NCI-H82 treated with DMSO at 0.1 percent for 48 hours (cell line): ENCODE data around the gene SLBP.

Source experiments
- DNase-seq: peaks from one replicate; lab custom pipeline; 2025; ENCODE audit not compliant: unreplicated experiment; lab: John Stamatoyannopoulos, UW

SLBP gene

GRCh38 chr4:1749370-1749769 lies 37.3 kb upstream of the SLBP start:
- DNase-seq = no peak

- peak; percentile 30 for DNase-seq
Measured at GRCh38 chr4:1748465-1748995, 36.4 kb upstream of the SLBP start.

GRCh38 chr4:1747603-1747967 lies 35.5 kb upstream of the SLBP start:
- DNase-seq = no peak

GRCh38 chr4:1746919-1747602 lies 34.9 kb upstream of the SLBP start:
- DNase-seq = no peak

- DNase-seq = peak; percentile 59
Measured at GRCh38 chr4:1746265-1746691, 34.2 kb upstream of the SLBP start.

GRCh38 chr4:1745697-1746096 lies 33.6 kb upstream of the SLBP start:
- no peak for DNase-seq

GRCh38 chr4:1745165-1745564 lies 33.0 kb upstream of the SLBP start:
- DNase-seq = no peak

GRCh38 chr4:1744552-1744951 lies 32.4 kb upstream of the SLBP start:
- no peak for DNase-seq

- DNase-seq = no peak
Measured at GRCh38 chr4:1743975-1744374, 31.9 kb upstream of the SLBP start.

GRCh38 chr4:1743551-1743950 lies 31.4 kb upstream of the SLBP start:
- DNase-seq = no peak

GRCh38 chr4:1741208-1741607 lies 29.1 kb upstream of the SLBP start:
- DNase-seq = no peak

- DNase-seq = no peak
Measured at GRCh38 chr4:1740021-1740545, 28.0 kb upstream of the SLBP start.

GRCh38 chr4:1739358-1739757 lies 27.2 kb upstream of the SLBP start:
- no peak for DNase-seq

GRCh38 chr4:1738410-1738809 lies 26.3 kb upstream of the SLBP start:
- DNase-seq = no peak

- no peak for DNase-seq
Measured at GRCh38 chr4:1737666-1738065, 25.5 kb upstream of the SLBP start.

- DNase-seq = no peak
Measured at GRCh38 chr4:1736812-1737211, 24.7 kb upstream of the SLBP start.

GRCh38 chr4:1735215-1735614 lies 23.1 kb upstream of the SLBP start:
- DNase-seq = no peak

GRCh38 chr4:1732911-1733310 lies 20.8 kb upstream of the SLBP start:
- DNase-seq = no peak

- DNase-seq = no peak
Measured at GRCh38 chr4:1731180-1731579, 19.1 kb upstream of the SLBP start.

- no peak for DNase-seq
Measured at GRCh38 chr4:1730532-1731135, 18.5 kb upstream of the SLBP start.

GRCh38 chr4:1728061-1728980 lies 16.2 kb upstream of the SLBP start:
- no peak for DNase-seq
